GM18507 (cell line): Measurements from ENCODE around the gene AIFM1.
"Not testable (repeated sequence)": the region's sequence is repeated elsewhere in the genome, so short reads cannot be mapped to it uniquely, and the experiment has no call there.

Experiments
- DNase-seq: peaks from one replicate; pipeline ENCODE4 v3.0.0; 2011; ENCODE audit warnings: low read depth; ENCODE audit not compliant: insufficient read length; ENCODE audit errors: extremely low spot score
- FAIRE-seq: peaks from 2 replicates; lab custom pipeline; 2011; peaks lifted over from hg19 to GRCh38; lab: Jason Lieb, UNC

AIFM1 gene

DNA sequence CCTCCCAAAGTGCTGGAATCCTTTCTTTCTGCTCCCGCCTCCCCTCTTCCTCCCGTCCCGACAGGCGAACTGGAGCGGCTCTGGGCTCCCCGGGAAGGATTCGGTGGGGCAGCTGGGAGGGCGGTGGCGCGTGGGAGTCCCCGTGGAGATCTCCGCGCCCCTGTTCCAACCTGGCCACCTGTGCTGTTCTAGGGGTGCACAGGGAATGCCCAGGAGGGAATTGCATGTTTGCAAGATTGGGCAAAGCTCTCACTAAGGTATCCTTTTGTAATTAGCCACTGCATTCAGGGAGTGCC, 44.2 kb downstream of the AIFM1 start:
- DNase-seq (no peak), FAIRE-seq (no peak)

DNA sequence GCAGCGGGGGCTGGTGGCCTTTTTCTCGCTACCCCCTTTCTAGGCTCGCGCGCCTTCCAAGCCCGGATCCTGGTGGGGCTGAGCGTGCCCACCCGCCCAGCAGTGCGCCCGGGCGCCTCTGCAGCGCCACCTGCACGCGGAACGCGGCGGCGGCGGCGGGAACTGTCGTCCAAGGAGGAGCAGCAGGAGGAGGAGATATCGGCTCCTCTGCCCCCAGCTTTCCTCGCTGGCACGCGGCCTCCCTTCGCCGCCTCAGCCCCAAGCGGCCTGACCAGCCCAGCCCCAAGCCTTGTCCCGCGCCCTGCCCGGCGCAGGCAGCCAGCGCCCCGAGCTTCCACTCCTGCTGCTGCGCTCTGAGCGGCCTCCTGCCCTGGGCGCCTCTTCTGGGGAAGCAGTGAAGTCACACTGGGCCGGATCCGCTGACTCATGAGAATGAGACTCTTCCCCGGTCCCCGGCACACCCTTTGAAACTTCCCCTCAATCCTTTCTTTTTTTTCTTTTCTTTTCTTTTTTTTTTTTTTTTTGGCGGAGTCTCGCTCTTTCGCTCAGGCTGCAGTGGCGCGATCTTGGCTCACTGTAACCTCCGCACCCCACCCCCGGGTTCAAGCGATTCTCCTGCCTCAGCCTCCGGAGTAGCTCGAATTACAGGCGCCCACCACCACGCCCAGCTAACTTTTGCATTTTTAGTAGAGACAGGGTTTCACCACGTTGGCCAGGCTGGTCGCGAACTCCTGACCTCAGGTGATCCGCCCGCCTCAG, 44.7 kb downstream of the AIFM1 start:
- no peak for DNase-seq
- peak; percentile 66 for FAIRE-seq

DNA sequence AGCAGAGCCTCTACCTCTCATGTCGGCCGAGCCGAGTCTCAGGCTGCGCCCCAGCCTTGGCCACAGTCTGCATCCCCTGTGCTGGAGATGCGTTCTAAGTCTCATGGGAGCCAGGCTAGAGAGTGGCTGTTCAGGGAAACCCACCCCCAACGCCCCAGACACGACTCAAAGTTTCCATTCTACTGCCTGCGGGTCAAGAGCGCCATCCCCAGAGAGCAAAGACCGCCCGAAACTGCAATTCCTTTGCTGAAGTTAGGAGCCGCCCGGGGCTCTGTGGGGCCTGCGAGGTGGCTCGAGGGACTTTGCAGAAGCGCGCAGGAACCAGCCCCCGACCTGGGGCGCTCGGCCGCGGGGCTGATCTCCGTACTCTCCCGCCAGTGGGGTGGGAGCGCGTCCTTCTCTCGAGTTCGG, 45.3 kb downstream of the AIFM1 start:
- FAIRE-seq (no peak), DNase-seq (no peak)

DNA sequence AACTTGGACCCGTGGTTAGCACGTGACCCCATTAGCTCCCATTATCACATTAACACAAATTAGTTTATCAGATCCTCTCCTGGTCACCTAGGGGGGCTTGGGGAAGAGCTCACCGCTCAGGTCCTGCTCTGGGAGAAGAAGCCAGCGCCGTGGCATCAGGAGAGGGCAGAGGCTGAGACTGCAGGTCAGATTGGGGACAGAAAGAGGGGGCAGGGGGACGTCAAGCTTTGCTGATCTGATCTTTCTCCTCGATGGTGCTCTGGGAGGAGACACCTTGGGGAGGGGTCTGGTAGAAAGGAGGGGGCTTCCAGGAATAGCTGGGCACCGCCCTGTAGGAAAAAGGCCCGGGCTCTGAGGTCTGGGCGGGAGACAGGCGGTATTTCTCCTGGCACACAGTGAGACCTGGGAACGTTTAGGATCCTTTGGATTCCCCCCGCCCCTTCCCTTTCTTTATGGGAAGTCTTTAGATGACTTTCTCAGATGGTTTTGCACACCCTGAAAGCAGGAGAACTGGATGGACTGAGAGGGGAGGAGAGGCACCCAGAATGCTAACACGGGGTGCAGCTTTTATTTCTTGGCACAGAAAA, 46.2 kb downstream of the AIFM1 start:
- no peak for DNase-seq

DNA sequence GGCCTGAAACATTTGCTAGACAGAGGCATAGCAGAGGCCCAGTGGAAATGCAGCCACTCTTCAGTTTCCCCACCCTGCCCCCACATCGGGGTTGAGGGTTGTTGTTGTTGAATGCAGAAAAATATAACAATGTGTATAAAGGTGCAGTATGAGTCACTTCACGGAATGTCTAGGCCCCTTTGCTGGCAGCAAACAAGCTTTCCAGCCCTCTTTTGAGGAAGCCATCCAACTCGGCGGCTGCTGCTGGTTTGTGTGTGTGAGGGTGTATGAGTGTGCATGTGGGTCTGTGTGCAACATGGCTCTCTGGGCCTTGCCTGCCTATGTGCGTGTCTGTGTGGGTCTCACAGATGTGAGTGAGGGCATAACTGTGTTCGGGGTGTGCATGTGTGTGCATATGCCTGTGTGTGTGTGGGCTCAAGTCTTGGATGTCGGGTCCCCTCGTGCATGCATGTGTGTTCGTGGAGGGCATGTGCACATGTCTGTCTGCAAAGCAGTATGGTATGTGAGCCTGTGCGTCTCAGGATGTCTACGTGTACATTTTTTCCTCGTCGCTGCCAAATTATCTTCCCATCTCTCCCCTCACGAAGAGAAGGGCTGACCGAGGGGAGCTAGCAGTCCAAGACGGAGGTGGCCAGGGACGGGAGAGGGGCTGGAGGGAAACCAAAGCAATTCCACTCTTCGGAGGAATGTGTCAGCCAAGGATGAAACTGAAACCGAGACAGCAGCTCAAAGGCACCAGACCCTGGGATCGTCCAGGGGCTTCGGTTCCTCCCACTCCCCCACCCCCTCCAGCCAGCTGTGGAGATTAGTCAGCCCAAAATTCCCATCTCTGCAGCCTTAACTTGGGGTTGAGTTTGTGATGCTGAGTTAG, 47.0 kb downstream of the AIFM1 start:
- FAIRE-seq = peak; percentile 44
- DNase-seq = no peak

More for the DNA sequence above, 46.2 kb downstream of the AIFM1 start:
- FAIRE-seq = no peak

DNA sequence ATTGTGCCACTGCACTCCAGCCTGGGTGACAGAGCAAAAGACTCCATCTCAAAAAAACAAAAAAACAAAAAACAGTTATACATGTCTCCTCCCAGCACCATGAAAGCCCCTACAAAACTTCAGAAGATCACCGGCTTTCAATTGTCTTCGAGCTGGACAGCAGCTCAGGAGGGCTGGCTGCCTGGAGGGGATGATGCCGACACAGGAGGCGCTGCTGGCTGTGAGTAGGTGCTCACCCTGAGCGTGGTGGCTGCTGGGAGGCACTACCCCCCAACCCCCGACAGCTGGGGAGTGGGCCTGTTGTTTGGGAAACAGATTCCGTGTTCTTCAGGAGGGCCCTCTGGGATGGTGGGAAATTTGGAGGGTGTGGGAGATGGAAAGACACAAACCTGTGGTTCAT, 48.5 kb downstream of the AIFM1 start:
- no peak for DNase-seq
- no peak for FAIRE-seq

DNA sequence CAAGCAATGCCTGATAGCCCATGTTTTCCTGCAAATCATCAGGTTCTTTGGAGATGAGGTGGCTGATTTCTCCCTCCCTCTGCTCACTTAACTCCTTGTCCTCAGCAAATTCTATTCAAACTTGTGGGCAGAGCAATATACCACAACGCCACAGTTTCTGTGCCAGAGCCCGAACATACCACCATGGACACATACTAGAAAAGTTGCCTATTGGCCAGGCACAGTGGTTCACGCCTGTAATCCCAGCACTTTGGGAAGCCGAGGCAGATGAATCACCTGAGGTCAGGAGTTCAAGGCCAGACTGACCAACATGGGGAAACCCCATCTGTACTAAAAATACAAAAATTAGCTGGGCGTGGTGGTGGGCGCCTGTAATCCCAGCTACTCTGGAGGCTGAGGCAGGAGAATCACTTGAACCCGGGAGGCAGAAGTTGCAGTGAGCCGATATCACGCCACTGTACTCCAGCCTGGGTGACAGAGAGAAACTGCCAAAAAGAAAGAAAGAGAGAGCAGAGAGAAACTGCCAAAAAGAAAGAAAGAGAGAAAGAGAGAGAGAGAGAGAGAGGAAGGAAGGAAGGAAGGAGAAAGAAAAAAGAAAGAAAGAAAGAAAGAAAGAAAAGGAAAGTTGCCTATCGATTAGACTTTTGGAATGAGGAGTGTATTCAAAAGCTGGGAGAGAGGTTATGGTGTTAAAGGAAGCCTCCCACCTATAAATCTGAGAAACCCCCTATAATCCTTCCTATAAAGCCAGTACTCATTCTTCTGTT, 50.3 kb downstream of the AIFM1 start:
- not testable (repeated sequence) for DNase-seq

DNA sequence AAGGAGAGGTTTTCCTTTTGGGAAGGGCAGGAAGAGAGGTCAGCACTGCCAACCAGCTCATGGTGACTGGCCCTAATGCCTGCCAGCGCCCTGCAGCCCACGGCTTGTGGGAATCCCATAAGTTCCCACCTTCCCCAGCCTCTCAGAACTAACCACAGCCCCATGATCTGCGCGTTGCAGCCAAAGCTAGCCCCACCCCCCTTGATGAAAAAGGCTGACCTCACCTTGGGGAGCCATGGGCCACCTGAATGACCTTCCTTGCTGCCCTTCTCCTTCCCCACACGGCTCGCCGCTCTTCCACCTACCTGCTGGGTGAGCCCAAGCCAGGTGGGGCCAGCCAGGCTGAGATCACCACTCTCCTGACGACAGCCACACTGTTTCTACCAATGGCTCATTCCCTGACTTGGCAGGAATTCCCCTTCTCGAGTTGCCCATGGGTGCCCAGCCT, 51.5 kb downstream of the AIFM1 start:
- DNase-seq = no peak

More for the DNA sequence above, 50.3 kb downstream of the AIFM1 start:
- FAIRE-seq = not testable (repeated sequence)

DNA sequence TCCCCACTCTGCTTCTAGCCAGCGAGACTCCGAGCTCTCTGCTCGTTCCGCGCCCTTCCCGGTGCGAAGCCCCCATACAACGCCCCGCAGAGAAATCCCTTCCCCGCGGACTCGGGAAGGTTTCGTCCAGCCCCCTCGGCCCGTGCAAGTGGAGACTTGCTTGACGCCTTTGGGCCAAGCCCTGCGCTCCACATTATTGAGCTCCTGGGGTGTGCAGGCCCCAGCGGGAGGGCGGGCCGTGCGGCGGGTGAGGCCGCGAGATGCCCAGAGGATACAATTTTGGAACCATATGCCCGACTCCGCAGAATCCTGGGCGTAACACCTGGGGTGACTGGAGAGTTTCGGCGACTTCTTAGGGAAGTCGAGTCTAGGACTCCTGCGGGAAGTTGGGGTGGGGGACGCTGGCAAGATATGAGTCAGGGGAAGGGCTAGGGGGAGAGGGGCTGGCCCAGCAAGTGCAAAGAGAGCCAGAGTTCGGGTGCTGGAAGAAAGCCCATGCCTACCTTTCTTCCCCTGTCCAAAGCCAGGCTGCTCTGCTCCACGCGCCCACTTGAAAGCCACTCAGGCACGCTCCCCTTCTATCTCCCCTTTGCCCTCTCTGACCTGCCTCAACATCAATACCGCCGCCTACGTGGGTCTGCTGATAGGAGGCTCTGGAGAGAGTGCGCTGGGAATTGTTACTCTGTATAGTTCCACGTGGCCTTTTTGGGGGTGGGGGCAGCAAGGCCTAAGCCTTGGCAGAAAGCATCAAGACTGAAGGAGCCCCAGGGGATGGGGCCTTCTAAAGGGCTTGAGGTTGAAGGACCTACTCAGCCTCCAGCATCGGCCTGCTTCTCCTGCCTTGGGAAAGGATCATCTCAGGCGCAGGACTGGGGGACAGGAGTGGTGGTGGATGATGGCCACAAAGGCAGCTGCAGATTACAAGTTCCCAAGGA, 54.2 kb downstream of the AIFM1 start:
- FAIRE-seq = no peak
- DNase-seq = no peak

More for the DNA sequence above, 51.5 kb downstream of the AIFM1 start:
- no peak for FAIRE-seq

DNA sequence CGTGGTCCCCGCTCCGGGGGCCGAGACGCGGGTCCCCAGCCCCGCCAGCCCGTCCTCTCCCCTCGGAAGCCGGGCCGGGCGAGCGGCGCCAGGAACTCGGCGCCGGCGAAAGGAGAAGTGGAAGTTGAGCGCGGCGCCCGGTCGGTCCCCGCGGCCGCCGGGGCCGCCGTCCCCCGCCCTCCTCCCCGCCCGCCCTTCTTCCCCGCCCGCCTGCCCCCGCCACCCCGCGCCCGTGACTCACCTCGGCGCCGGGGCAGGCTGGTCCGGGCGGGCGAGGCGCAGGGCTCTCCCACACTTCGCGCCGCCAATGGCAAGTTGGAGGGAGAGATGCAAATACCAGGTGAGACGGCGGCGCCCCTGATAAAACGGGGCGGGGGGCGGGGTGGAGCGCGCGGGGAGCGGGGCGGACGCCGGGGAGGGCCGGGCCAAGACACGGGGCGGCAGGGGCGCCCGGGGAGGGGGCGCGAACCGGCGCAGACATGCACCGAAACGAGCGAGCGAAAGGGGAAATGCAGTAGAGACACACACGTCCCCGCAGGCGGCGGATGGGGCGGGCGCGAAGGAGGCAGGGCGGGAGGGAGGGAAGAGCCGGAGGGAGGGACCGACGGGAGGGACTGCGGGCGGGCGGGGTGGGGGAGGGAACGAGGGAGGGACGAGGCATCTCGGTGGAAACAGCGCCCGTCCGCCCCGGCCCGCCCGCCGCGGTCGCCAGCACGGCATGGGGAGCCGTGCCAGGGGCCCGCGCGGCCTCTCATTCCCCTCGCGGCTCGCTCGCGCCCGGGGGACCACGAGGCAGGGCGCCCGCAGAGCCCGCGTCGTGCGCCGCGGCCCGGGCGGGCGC, 55.0 kb downstream of the AIFM1 start, which contains the start of gene ELF4:
Gene ELF4 (minus strand): TSS at position 119 of the 841 bp plus-strand sequence. CDS start 29,167 bp downstream, outside the sequence.
- no peak for FAIRE-seq
- no peak for DNase-seq

DNA sequence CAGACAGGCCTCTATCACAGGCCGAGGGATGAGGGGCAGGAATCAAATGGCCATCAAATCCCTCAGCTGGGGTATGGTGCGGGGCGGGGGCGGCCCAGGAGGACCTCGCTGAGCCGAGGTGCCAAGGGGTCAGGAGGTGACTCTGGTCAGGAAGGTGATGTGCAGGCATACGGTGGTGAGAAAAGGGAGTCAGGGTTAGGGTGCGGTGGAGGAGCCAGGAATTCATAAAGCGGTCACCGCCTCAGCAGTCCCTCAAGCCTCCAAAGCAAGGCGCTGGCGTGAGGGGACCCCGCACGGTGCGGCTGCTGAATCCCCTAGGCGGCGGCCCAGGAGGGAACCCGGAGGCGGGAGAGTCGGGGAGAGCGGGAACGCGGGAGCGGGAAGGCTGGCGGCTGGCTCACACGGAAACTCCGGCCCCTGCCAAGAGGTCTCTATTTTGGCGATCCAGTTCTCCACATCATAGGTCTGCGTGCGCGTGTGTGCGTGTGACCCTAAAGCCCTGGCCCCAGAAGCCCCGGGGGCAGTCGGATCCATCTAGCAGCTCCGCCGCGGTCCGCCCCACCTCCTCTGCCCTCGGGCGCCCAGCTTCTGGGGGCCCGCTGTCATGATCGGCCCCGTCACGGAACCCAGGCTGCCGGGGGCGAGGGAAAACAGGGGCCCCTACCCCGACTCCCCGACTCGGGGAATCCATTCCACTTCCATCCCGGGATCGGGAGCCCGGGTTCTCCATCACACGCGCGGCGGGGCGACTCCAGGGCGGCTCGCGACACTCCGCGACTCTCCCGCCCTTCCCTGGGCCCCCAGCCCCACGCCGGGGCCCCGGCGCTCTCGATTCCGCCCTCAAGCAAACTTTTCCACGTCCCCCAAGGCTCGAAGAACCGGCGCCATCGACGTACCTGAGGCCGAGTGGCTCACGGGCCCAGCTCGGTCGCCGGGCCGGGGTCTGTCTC, 55.9 kb downstream of the AIFM1 start:
- no peak for FAIRE-seq
- DNase-seq = no peak

DNA sequence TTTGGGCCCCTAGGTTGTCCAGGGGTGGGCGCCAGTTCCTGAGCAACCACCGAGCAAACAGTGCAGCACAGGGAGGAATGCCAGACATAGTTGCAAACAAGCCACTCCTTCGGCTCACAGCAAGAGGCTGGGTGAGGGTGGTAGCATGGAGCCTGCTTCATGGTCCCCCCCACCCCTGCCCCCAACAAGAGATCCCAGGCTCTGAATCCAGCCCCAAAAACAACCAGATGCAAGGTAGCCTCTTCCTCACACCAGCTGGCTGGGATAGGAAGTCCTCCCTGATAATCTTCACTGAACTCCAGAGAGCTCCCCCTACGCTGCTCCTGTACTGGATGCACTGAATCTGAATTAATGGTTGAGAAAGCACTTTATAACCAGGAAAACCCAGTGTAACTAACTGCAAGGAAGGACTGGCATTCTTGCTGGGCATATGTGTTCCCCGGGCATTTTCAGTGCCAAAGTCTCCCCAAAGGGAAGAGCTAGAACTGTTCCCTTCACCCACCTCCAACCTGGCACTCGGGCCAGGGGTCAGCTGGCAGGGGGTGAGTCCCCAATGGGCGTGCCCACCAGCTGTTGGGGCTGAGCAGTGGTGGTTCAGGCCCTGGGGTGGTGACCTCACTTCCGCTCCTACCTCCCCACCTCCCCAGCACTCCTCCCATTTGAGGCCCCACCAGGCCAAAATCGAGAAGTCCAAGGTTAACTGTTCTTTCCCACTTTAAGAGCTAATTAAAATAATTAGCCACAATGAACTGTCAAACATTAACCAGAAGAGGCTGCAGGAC, 56.8 kb downstream of the AIFM1 start:
- no peak for DNase-seq
- peak; percentile 98 for FAIRE-seq

DNA sequence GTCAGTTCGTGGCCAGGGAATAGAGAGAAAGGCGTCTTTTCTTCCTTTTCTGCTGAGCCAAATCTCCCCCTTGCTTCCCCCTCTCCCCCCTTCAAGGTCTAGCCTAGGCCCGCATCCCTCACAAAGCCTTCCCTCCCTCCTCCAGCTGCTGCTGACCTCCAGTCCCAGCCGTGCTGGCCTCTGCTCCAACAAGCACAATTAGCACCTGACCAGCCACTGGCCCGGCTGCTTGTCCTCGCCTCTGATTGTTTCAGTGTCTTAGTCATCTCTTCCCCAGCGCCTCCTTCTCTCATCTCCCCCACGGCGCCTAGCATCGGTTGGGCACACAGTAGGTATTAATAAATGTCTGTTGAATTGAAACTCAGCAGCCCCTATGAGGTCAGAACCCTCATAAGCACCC, 59.6 kb downstream of the AIFM1 start:
- DNase-seq (no peak), FAIRE-seq (no peak)

DNA sequence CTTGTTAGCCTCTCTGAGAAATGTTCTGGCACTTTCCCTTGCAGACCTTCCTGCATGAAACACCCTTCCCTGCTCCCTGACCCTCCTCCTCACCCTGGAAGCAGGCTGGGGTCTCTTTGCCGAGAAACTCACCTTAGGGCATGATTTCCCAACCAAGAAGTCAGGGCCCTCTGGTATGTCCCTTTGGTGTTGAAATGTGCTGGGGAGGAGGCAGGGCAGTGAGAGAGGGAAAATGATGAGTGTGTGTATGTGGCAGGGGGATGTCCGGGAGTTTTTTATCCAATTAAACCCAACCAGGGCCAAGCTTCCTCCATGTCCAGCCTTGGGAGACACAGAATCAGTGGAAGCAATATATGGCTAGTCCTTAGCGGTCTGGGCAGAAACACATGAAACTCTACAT, 60.4 kb downstream of the AIFM1 start:
- DNase-seq = no peak
- no peak for FAIRE-seq

DNA sequence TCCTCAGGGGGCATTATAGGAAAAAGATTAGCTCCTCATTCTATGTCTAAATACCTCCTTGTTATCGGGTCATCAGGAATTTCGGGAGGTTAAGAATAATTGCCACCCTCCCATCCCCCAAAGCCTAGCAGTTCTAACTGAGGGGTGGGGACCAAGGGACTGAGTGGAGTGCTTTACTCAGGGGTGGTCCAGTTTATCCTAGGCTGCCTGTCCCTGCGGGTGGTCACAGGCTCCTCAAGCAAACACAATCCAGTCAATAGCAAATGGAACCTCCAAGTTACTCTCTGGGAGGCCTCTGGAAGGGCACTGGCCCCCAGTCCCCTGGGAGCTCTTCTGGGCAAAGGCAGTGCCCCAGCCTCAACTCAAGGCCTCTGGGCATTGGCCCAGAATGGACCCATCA, 62.0 kb downstream of the AIFM1 start:
- FAIRE-seq (no peak), DNase-seq (no peak)

DNA sequence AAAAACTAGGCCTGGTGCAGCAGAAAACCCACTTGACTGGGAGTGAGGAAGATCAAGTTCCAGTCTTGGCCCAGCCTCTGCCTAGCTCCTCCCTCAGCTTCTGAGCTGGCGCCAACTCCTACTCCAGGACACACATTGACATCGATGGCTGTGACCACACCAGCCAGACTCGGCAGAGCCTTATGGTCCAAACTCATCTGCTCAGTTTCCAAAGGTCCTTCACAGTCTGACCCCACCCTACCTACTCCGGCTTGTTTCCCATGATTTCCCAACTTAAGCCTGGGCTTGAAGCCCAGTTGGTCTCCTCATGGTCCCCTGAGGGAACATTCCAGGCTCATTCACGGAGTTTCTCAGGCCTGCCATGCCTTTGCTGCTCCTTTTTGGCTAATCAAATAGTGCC, 65.5 kb downstream of the AIFM1 start:
- DNase-seq (no peak), FAIRE-seq (no peak)
